IMR-90 (cell line): ENCODE data around the gene BACE1-AS. TPM values are rescaled to one million over a fixed set of nuclear protein-coding genes. Genes with fewer than 3 reads are reported as not detected.
"Not testable (repeated sequence)": the region's sequence is repeated elsewhere in the genome, so short reads cannot be mapped to it uniquely, and the experiment has no call there.

Experiments
- ATAC-seq: fragments of 200-7000 bp; cut with Tn5 transposase; 2 replicates; pipeline ENCODE4 v1.9.1; 2020; ENCODE audit warnings: low read depth, mild to moderate bottlenecking, moderate library complexity
- BruUV-seq: library from RNA; stranded (reverse); fragments of 400-500 nt; replicated peaks from 2 replicates; lab custom pipeline; 2021; lab: Mats Ljungman, UMichigan
- CTCF ChIA-PET: fragments of 300-600 bp; formaldehyde crosslinking; extraction: SDS; loops from one replicate; lab custom pipeline; 2021; ENCODE audit warnings: antibody characterized with exemption; lab: Yijun Ruan, JAX
- POLR2A ChIA-PET: fragments of 300-600 bp; sonication (Branson Sonifier 250); formaldehyde crosslinking; loops from one replicate; lab custom pipeline; 2022; ENCODE audit warnings: antibody characterized with exemption; ENCODE audit not compliant: unreplicated experiment; lab: Charles Lee
- DNase-seq: peaks from one replicate; pipeline ENCODE4 v3.0.0; 2013
- H2AFZ ChIP-seq: replicated peaks from 2 replicates; pipeline ENCODE3; 2013; ENCODE audit warnings: low read length, mild to moderate bottlenecking; ENCODE audit not compliant: poor library complexity
- H2AK5ac ChIP-seq: 2 replicates; pipeline ENCODE4 v1.6.1; 2013; ENCODE audit warnings: low read depth, low read length, inconsistent platforms
- H2AK9ac ChIP-seq: replicated peaks from 2 replicates; pipeline ENCODE3; 2013; ENCODE audit warnings: mild to moderate bottlenecking, low read depth, low read length, moderate library complexity; ENCODE audit not compliant: poor library complexity
- H2BK120ac ChIP-seq: 2 replicates; pipeline ENCODE4 v1.6.1; 2013; ENCODE audit warnings: low read depth, low read length, inconsistent platforms
- H2BK15ac ChIP-seq: 3 replicates; pipeline ENCODE4 v1.6.1; 2013; ENCODE audit warnings: low read depth, low read length, inconsistent platforms
- H2BK20ac ChIP-seq: 2 replicates; pipeline ENCODE4 v1.6.1; 2013; ENCODE audit warnings: low read depth, mild to moderate bottlenecking, inconsistent platforms, low read length, moderate library complexity
- H2BK5ac ChIP-seq: 2 replicates; pipeline ENCODE4 v1.6.1; 2013; ENCODE audit warnings: mild to moderate bottlenecking, low read depth, low read length, inconsistent platforms; ENCODE audit not compliant: poor library complexity, severe bottlenecking
- H3K14ac ChIP-seq: replicated peaks from 2 replicates; pipeline ENCODE4 v1.6.1; 2013; ENCODE audit warnings: low read depth, low read length, inconsistent platforms
- H3K18ac ChIP-seq: 2 replicates; pipeline ENCODE4 v1.6.1; 2013; ENCODE audit warnings: low read depth, low read length, control low read depth
- H3K23ac ChIP-seq: 2 replicates; pipeline ENCODE4 v1.6.1; 2013; ENCODE audit warnings: low read depth, low read length, inconsistent platforms
- H3K27ac ChIP-seq: 2 replicates; pipeline ENCODE4 v1.5.1; 2013; ENCODE audit warnings: mild to moderate bottlenecking, control low read depth, low read length; ENCODE audit not compliant: insufficient read depth
- H3K27me3 ChIP-seq: 2 replicates; pipeline ENCODE4 v1.6.1; 2013; ENCODE audit warnings: low read length; ENCODE audit not compliant: control insufficient read depth, insufficient read depth
- H3K36me3 ChIP-seq: 2 replicates; pipeline ENCODE4 v1.6.1; 2013; ENCODE audit warnings: low read length, mixed read lengths; ENCODE audit not compliant: control insufficient read depth, insufficient read depth
- H3K4ac ChIP-seq: 2 replicates; pipeline ENCODE4 v1.6.1; 2013; ENCODE audit warnings: low read depth, low read length, inconsistent platforms
- H3K4me1 ChIP-seq: 2 replicates; pipeline ENCODE4 v1.6.1; 2013; ENCODE audit warnings: low read length, mixed read lengths; ENCODE audit not compliant: control insufficient read depth, insufficient read depth
- H3K4me2 ChIP-seq: 2 replicates; pipeline ENCODE4 v1.6.1; 2013; ENCODE audit warnings: low read depth, mild to moderate bottlenecking, control low read depth, low read length, moderate library complexity
- H3K4me3 ChIP-seq: 2 replicates; pipeline ENCODE4 v1.5.1; 2013; ENCODE audit warnings: low read depth, mild to moderate bottlenecking, control low read depth, low read length, moderate library complexity; ENCODE audit not compliant: insufficient read depth
- H3K56ac ChIP-seq: 2 replicates; pipeline ENCODE4 v1.6.1; 2013; ENCODE audit warnings: low read length, inconsistent platforms; ENCODE audit not compliant: insufficient read depth; ENCODE audit errors: extremely low read depth
- H3K79me1 ChIP-seq, 2 experiments: 2 replicates each; pipeline ENCODE4 v1.6.1; 2013; ENCODE audit warnings: low read length in 2 of 2, inconsistent platforms in 1 of 2, low read depth in 1 of 2
- H3K9ac ChIP-seq: 2 replicates; pipeline ENCODE4 v1.6.1; 2013; ENCODE audit warnings: low read depth, low read length, control low read depth
- H3K9me1 ChIP-seq: 2 replicates; pipeline ENCODE4 v1.6.1; 2013; ENCODE audit warnings: low read length, inconsistent platforms; ENCODE audit not compliant: insufficient read depth
- H3K9me3 ChIP-seq: 2 replicates; pipeline ENCODE4 v1.6.1; 2013; ENCODE audit warnings: low read length; ENCODE audit not compliant: control insufficient read depth, insufficient read depth
- H4K20me1 ChIP-seq: 2 replicates; pipeline ENCODE4 v1.6.1; 2013; ENCODE audit warnings: low read length, inconsistent platforms; ENCODE audit not compliant: insufficient read depth
- H4K5ac ChIP-seq: 2 replicates; pipeline ENCODE4 v1.6.1; 2013; ENCODE audit warnings: mild to moderate bottlenecking, low read depth, low read length, control low read depth
- H4K8ac ChIP-seq, 2 experiments: 2 replicates each; pipeline ENCODE4 v1.6.1; 2013; ENCODE audit warnings: low read depth in 2 of 2, low read length in 2 of 2, control low read depth in 1 of 2, inconsistent platforms in 1 of 2
- H4K91ac ChIP-seq: 2 replicates; pipeline ENCODE4 v1.6.1; 2013; ENCODE audit warnings: low read depth, low read length, inconsistent platforms; ENCODE audit not compliant: insufficient read depth
- FOS ChIP-seq: fragments of 150-350 bp; IDR thresholded peaks from 2 replicates; pipeline ENCODE4 v1.6.1; 2016; ENCODE audit warnings: low read depth, low read length
- MAFK ChIP-seq: IDR thresholded peaks from 2 replicates; pipeline ENCODE4 v1.6.1; 2012; ENCODE audit warnings: low read depth, low read length, improper control_type of control experiment
- MAZ ChIP-seq: IDR thresholded peaks from 2 replicates; pipeline ENCODE4 v1.6.1; 2012; ENCODE audit warnings: low read depth, mild to moderate bottlenecking, low read length, improper control_type of control experiment, moderate library complexity, borderline replicate concordance
- POLR2A ChIP-seq: IDR thresholded peaks from 2 replicates; pipeline ENCODE4 v1.6.1; 2012; ENCODE audit warnings: mild to moderate bottlenecking, low read depth, low read length
- RCOR1 ChIP-seq: IDR thresholded peaks from 2 replicates; pipeline ENCODE4 v1.6.1; 2012; ENCODE audit warnings: mild to moderate bottlenecking, low read length, improper control_type of control experiment; ENCODE audit not compliant: insufficient replicate concordance
- WGBS, 2 experiments: methylation state at CpG; one replicate each; pipeline versions ENCODE4 v1.1.5 to v1.1.7; 2013; ENCODE audit warnings: missing lambda C conversion rate in 2 of 2; ENCODE audit not compliant: insufficient read length in 1 of 2; ENCODE audit errors: extremely low coverage in 2 of 2; 5-methylcytosine and 5-hydroxymethylcytosine counted together
- dilution Hi-C: fragments of 300-500 bp; cut with HindIII; formaldehyde crosslinking; loops from one replicate; pipeline ENCODE4 v1.14.3; 2018; ENCODE audit warnings: low sequenced_read_pairs; ENCODE audit not compliant: unreplicated experiment
- in situ Hi-C: fragments of 300-500 bp; cut with MboI; formaldehyde crosslinking; loops from 3 replicates; pipeline ENCODE4 v1.14.3; 2019; ENCODE audit warnings: low sequenced_read_pairs, inconsistent platforms, mixed read lengths
- intact Hi-C: fragments of 100-400 bp; cut with micrococcal nuclease; formaldehyde crosslinking; loops from 2 replicates; pipeline ENCODE4 v1.10.0; 2022
- polyA plus RNA-seq, 3 experiments: library from polyadenylated mRNA; depleted of rRNA; stranded (reverse); fragments of >200 nt; gene quantifications; 2 replicates each; pipeline ENCODE4 v1.2.3, GENCODE V29; 2012; ENCODE audit warnings: low replicate concordance in 1 of 3
- total RNA-seq: library from RNA; depleted of rRNA; stranded (reverse); fragments of >200 nt; gene quantifications from 2 replicates; pipeline ENCODE4 v1.2.3, GENCODE V29; 2012
- TF ChIP-seq, protein P1 (sequence below): conservative IDR thresholded peaks from 2 replicates; pipeline ENCODE4 v1.5.1; 2012; ENCODE audit warnings: mild to moderate bottlenecking, low read depth, low read length, improper control_type of control experiment

BACE1-AS gene
- total and polyA plus RNA-seq, 2 of the 4 experiments (the other 2 are of a cell fraction), result 2.7 to 2.9 TPM

DNA sequence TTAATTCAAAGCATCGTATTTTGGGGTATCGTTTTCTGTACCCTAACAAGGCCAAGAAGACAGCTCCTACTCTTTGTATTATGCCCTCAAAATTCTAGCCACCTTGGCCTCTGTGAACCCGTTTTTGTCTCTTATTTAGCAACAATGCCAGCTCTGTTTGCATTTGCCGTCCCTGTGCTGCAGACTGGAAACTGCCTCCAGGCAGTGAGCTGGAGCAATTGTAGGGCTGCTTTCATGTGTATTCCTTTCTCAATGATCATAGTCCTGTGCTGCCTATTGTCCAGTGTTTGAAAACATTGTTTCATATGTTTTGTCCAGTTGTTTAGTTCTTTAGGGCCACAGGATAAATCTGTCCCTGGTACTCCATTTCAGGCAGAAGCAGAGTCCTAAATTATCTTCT is 19.9 kb upstream of the BACE1-AS start:
- Histone ChIP-seq H3K36me3 (peaks cover 5% of the 10 kb centered on the region), H3K27me3 (no peaks in the 10 kb centered on the region), H4K5ac (no peak overlapping the region), H2AK9ac (no peak overlapping the region), H3K56ac (no peak overlapping the region), H2BK20ac (no peak overlapping the region), H4K91ac (peak overlapping the region; percentile 22; the same call in 1 of the 2 replicates), H3K4me2 (no peak overlapping the region), H2BK5ac (no peak overlapping the region), H3K79me1 (peaks cover 6 to 23% of the 10 kb centered on the region in 2 experiments; a peak in 3 of 4 replicates), H2AFZ (no peak overlapping the region), H3K14ac (no peak overlapping the region), H3K27ac (no peak overlapping the region), H3K4me1 (peaks cover 4% of the 10 kb centered on the region), H2BK120ac (no peak overlapping the region), H3K4ac (peak overlapping the region; percentile 34; the same call in 1 of the 2 replicates), H3K23ac (no peak overlapping the region), H3K9ac (no peak overlapping the region), H2BK15ac (no peak overlapping the region; the same call in 2 of the 3 replicates), H4K20me1 (no peaks in the 10 kb centered on the region; the same call in 1 of the 2 replicates), H3K9me3 (no peaks in the 10 kb centered on the region; the same call in 1 of the 2 replicates), H3K9me1 (no peaks in the 10 kb centered on the region), H4K8ac (no peak overlapping the region), H2AK5ac (no peak overlapping the region), H3K4me3 (no peak overlapping the region), H3K18ac (no peak overlapping the region)
- CTCF ChIA-PET, result no interaction called here
- intact Hi-C loops (no loop called here), dilution Hi-C loops (no loop called here), in situ Hi-C loops (no loop called here)
- POLR2A ChIA-PET, result interaction anchor here (0.6 kb wide), 1 partner anchor 455 kb away, joined by 3 read pairs; no protein-coding TSS in a partner anchor
- ATAC-seq (no peak), DNase-seq (no peak)
- WGBS, 2 experiments, result 91% methylated on average over 4 of the region's 4 CpGs; no CpG with 5 or more reads in 1 of the 2 experiments
- BruUV-seq, result no TSS peak
- no peak for TF ChIP-seq MAFK
- TF ChIP-seq, protein P1, sequence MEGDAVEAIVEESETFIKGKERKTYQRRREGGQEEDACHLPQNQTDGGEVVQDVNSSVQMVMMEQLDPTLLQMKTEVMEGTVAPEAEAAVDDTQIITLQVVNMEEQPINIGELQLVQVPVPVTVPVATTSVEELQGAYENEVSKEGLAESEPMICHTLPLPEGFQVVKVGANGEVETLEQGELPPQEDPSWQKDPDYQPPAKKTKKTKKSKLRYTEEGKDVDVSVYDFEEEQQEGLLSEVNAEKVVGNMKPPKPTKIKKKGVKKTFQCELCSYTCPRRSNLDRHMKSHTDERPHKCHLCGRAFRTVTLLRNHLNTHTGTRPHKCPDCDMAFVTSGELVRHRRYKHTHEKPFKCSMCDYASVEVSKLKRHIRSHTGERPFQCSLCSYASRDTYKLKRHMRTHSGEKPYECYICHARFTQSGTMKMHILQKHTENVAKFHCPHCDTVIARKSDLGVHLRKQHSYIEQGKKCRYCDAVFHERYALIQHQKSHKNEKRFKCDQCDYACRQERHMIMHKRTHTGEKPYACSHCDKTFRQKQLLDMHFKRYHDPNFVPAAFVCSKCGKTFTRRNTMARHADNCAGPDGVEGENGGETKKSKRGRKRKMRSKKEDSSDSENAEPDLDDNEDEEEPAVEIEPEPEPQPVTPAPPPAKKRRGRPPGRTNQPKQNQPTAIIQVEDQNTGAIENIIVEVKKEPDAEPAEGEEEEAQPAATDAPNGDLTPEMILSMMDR, result no peak
- TF ChIP-seq MAZ, result no peak
- TF ChIP-seq POLR2A, result no peak
- TF ChIP-seq FOS, result no peak
- no peak for TF ChIP-seq RCOR1

DNA sequence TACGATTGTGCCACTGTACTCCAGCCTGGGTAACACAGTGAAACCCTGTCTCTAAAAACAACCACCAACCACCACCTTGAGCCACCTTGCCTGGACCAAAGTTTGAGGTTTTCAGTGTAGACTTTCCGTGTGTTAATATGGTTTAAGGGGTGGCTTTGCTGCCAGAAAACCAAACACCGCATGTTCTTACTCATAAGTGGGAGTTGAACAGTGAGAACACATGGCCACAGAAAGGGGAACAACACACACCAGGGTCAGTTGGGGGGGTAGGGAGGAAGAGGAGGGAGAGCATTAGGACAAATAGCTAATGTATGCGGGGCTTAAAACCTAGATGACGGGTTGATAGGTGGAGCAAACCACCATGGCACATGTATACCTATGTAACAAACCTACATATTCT is 19.0 kb upstream of the BACE1-AS start:
- H3K18ac ChIP-seq, H3K9me3 ChIP-seq, H2AK9ac ChIP-seq, in situ Hi-C loops, POLR2A ChIA-PET, dilution Hi-C loops, H2BK120ac ChIP-seq, H3K14ac ChIP-seq, H2AFZ ChIP-seq, H3K9ac ChIP-seq, H3K56ac ChIP-seq, H3K4me1 ChIP-seq, DNase-seq, intact Hi-C loops, H3K4me2 ChIP-seq, H4K8ac ChIP-seq, CTCF ChIA-PET, H3K9me1 ChIP-seq, H3K23ac ChIP-seq, H3K4me3 ChIP-seq, BruUV-seq, ATAC-seq, H4K20me1 ChIP-seq, H3K36me3 ChIP-seq, H4K5ac ChIP-seq, H3K27me3 ChIP-seq: not testable (repeated sequence)
- peak overlapping the region; percentile 46 for H3K4ac ChIP-seq
- H2BK20ac ChIP-seq, result peak overlapping the region; percentile 65; the same call in 1 of the 2 replicates
- H2AK5ac ChIP-seq, result peak overlapping the region; percentile 62; the same call in 1 of the 2 replicates
- peak overlapping the region; percentile 48; the same call in 1 of the 2 replicates for H4K91ac ChIP-seq
- peak overlapping the region; percentile 41 for H2BK5ac ChIP-seq
- H3K79me1 ChIP-seq, result peaks cover 8 to 25% of the 10 kb centered on the region in 2 experiments; a peak in 3 of 4 replicates
- 0 out of 2 replicates have a peak overlapping the region, but pooled peaks have one; percentile 23 for H3K27ac ChIP-seq
- H2BK15ac ChIP-seq, result peak overlapping the region; percentile 78; the same call in 2 of the 3 replicates
- WGBS, 2 experiments, result no CpG with 5 or more reads among the region's 5 CpGs
